Kidney (tissue), 14 donors: Measurements from ENCODE around the gene SYT7. TPM values are rescaled to one million over a fixed set of nuclear protein-coding genes. Genes with fewer than 3 reads are reported as not detected.

Source experiments
- DNase-seq, 5 donors: peaks; one replicate each; pipeline ENCODE4 v3.0.0-alpha.2; 2013 to 2020
- FAIRE-seq: peaks from 2 replicates; lab custom pipeline; 2012; peaks lifted over from hg19 to GRCh38; lab: Jason Lieb, UNC
- H3K27ac ChIP-seq, 2 donors: one replicate each; pipeline ENCODE4 v1.7.0; 2013; ENCODE audit warnings: low read depth in 2 of 2, low read length in 2 of 2, inconsistent platforms in 1 of 2
- H3K27me3 ChIP-seq: one replicate; pipeline ENCODE4 v1.7.1; 2013; ENCODE audit warnings: low read length, inconsistent platforms; ENCODE audit not compliant: control insufficient read depth, insufficient read depth
- H3K36me3 ChIP-seq, 3 donors: one replicate each; pipeline versions ENCODE4 v1.7.0 to v1.7.1; 2013; ENCODE audit warnings: low read length in 3 of 3, control low read depth in 1 of 3, inconsistent platforms in 1 of 3; ENCODE audit not compliant: insufficient read depth in 3 of 3, control insufficient read depth in 2 of 3
- H3K4me1 ChIP-seq, 3 donors: one replicate each; pipeline versions ENCODE4 v1.7.0 to v1.7.1; 2013; ENCODE audit warnings: low read length in 3 of 3, inconsistent platforms in 1 of 3, low read depth in 1 of 3; ENCODE audit not compliant: control insufficient read depth in 2 of 3, insufficient read depth in 2 of 3
- H3K4me3 ChIP-seq, 3 donors: one replicate each; pipeline versions ENCODE4 v1.7.0 to v1.8.1; 2013; ENCODE audit warnings: low read length in 3 of 3, control low read depth in 1 of 3, inconsistent platforms in 1 of 3
- H3K9ac ChIP-seq, 3 donors: one replicate each; pipeline versions ENCODE4 v1.7.0 to v1.7.1; 2013; ENCODE audit warnings: low read length in 3 of 3, control low read depth in 1 of 3, inconsistent platforms in 1 of 3
- H3K9me3 ChIP-seq, 3 donors: one replicate each; pipeline versions ENCODE4 v1.7.0 to v1.7.1; 2013; ENCODE audit warnings: low read length in 3 of 3, control low read depth in 1 of 3, inconsistent platforms in 1 of 3; ENCODE audit not compliant: control insufficient read depth in 2 of 3, insufficient read depth in 1 of 3
- intact Hi-C: fragments of 100-400 bp; cut with DNase I; formaldehyde crosslinking; loops from one replicate; pipeline ENCODE4 v1.11.1; 2022
- polyA plus RNA-seq: library from polyadenylated mRNA; stranded (reverse); fragments of 350-450 nt; fragmentation: Illumina TruSeq; extraction: RNeasy Lipid Tissue Mini Kit (QIAGEN cat#74804); gene quantifications from one replicate; pipeline ENCODE4 v1.2.3, GENCODE V29; 2014; ENCODE audit warnings: low read depth, low replicate concordance; ENCODE audit not compliant: insufficient read depth
- total RNA-seq: library from RNA; stranded (reverse); fragmentation: NEBNext Ultra II Directional; extraction: Animal tissue kit (Norgen Biotek cat#: 25700); gene quantifications from one replicate; pipeline ENCODE4 v1.2.1, GENCODE V29; 2021
- TF ChIP-seq, protein P1 (sequence below): IDR thresholded peaks from 3 replicates; pipeline ENCODE4 v1.5.1; 2012; ENCODE audit warnings: mild to moderate bottlenecking, moderate library complexity, borderline replicate concordance; ENCODE audit not compliant: insufficient read depth; ENCODE audit errors: extremely low read depth
- donor health status: control.
- donor health status: control.
- donor health status: control.
- donor health status: control.
- donor health status: control.
- donor health status: DM: yes; HTN: yes; CAD: no.
- donor health status: Normal renal cell carcinoma (clear cell type).

Gene SYT7
- total and polyA plus RNA-seq, 2 donors from 2014 or later = 5.7 to 6.7 TPM

DNA sequence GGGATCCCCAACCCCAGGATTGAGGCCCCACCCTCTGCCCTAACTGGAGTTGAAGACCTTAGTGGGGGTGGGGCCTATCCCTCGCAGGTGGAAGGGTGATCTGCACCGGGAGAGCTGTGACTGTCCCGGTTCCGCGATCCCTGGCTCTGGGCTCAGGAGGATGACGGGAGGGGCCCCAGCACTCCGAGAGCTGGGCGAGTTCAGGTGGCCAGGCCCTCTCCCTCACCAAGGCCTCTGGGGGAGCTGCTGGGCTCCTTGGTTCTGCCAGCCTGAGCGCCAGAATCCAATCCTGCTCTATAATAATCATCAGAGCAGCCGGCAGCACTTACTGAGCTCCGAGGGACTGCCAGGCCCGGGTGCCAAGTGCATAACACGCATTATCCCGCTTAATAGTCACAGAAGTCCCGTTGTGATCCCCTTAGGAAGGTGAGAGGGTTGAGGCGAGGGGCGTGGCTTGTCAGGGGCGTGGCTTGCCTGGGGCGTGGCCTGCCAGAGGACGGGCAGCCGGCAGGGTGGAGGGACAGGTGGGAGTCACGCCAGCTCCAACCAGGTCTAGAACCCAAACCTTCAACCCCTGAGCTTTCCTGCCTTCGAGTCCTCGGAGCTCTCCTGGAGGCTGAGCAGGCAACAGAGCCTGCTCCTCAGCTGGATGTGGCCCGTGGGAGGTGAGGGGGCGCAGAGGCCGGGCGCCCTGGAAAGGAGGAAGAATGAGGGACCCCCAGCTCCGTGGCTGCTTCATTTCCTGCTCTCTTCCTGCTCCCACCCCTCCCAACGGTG lies 7.3 kb upstream of the SYT7 start:
- FAIRE-seq (no peak), DNase-seq (peak; percentile 30 to 87 (median 46))
- Histone ChIP-seq H3K4me1 (peaks cover 0 to 13% (median 0%) of the 10 kb centered on the region in 3 donors), H3K27me3 (peaks cover 6% of the 10 kb centered on the region), H3K9ac (peak overlapping the region in 1 of 3 donors; percentile 46), H3K36me3 (no peaks in the 10 kb centered on the region), H3K9me3 (no peaks in the 10 kb centered on the region), H3K27ac (no peak overlapping the region), H3K4me3 (peak overlapping the region in 1 of 3 donors; percentile 44)
- intact Hi-C loops = no loop called here
- TF ChIP-seq, protein P1, sequence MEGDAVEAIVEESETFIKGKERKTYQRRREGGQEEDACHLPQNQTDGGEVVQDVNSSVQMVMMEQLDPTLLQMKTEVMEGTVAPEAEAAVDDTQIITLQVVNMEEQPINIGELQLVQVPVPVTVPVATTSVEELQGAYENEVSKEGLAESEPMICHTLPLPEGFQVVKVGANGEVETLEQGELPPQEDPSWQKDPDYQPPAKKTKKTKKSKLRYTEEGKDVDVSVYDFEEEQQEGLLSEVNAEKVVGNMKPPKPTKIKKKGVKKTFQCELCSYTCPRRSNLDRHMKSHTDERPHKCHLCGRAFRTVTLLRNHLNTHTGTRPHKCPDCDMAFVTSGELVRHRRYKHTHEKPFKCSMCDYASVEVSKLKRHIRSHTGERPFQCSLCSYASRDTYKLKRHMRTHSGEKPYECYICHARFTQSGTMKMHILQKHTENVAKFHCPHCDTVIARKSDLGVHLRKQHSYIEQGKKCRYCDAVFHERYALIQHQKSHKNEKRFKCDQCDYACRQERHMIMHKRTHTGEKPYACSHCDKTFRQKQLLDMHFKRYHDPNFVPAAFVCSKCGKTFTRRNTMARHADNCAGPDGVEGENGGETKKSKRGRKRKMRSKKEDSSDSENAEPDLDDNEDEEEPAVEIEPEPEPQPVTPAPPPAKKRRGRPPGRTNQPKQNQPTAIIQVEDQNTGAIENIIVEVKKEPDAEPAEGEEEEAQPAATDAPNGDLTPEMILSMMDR = no peak

DNA sequence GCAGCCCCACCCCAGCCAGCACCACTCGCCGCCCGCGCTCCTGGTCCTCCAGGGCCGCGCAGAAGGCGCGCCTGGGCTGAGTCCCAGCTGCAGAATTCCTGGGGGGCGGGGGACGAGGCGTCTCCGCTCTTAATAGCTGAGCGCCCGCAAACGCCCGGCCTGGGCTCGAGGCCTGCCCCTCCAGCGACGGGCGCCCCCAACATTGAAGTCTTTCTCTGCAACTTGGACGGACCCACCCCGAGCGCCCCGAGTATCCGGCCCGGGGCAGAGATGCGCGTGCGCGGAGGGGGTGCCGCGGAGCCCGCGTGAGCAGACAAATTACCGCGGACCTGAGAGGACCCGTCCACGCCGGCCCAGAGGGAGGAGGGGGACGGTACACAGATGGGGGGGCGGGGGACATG lies 6.7 kb upstream of the SYT7 start:
- Histone ChIP-seq H3K9me3 (no peaks in the 10 kb centered on the region), H3K36me3 (no peaks in the 10 kb centered on the region), H3K4me1 (peaks cover 0 to 13% (median 0%) of the 10 kb centered on the region in 3 donors), H3K4me3 (peak overlapping the region in 1 of 3 donors; percentile 44), H3K27ac (no peak overlapping the region), H3K27me3 (peaks cover 6% of the 10 kb centered on the region), H3K9ac (no peak overlapping the region)
- intact Hi-C loops = no loop called here
- FAIRE-seq (no peak), DNase-seq (peak in 4 of 5 donors; percentile 54 to 81 (median 74))
- TF ChIP-seq, protein P1 = no peak

DNA sequence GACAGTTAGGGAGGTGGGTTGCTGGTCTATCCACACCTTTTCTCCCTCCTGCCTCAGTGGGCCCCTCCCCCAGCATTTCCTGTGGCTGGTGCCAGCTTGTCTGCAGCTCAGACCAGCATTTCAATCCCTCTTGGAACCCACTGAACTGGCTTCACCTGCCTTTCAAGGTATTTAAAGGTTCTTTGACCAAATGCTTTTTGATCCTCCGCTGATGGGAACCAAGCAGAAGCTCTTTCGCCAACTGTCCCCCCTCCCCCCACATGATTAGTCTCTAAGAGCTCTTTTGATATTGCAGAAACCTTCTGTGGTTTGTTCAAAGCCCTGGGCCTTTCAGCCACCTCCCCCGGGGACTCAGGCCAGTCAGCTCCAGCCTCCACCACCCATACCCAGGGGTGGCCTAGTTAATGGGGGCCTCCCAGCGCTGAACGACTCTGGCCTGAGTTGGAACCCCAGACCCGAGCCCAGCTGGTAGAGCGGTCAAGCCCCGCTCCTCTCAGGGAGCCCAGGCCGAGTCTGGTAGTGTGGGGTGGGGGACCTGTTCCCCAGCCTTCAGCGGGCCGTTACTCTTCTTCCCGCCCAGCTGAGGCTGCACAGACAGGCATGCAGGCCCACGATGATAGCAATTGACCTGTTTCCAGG lies 6.0 kb upstream of the SYT7 start:
- no peak for FAIRE-seq
- TF ChIP-seq, protein P1 = no peak
- Histone ChIP-seq H3K9me3 (no peaks in the 10 kb centered on the region), H3K4me3 (peak overlapping the region in 1 of 3 donors; percentile 44), H3K9ac (no peak overlapping the region), H3K36me3 (no peaks in the 10 kb centered on the region), H3K27ac (no peak overlapping the region), H3K4me1 (peaks cover 0 to 13% (median 0%) of the 10 kb centered on the region in 3 donors), H3K27me3 (peaks cover 6% of the 10 kb centered on the region)
- DNase-seq = peak in 1 of 5 donors; percentile 31
- intact Hi-C loops = no loop called here
